Putamen (tissue), 1 donor: ENCODE data around the gene PRAMEF5.
"Not testable (repeated sequence)": the region's sequence is repeated elsewhere in the genome, so short reads cannot be mapped to it uniquely, and the experiment has no call there.

Source experiments
- DNase-seq: peaks from one replicate; pipeline ENCODE4 v3.0.0-alpha.2; 2016; ENCODE audit warnings: low spot score

Gene PRAMEF5

DNA sequence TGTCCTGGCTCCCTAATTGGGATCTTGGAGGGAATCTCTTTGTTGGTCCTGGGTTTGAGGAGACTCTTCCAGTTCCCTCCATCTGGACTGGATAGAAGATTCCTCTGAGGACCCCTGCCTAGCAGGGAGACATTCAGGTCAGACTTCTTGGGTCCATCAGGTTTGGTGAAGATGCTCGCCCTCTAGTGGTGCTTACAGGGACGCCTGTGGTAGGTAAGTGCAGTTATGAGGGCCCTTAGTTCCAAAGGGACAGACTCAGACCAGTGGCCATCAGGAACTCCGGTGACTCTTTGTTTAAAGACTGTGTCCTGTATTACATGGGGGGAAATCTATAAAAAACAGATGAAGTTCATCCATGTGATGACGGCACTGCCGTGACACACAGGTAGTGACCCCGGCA, 23.0 kb downstream of the PRAMEF5 start:
- not testable (repeated sequence) for DNase-seq

- DNase-seq = not testable (repeated sequence)
Observed at GRCh38 chr1:13279617-13280016, 25.6 kb downstream of the PRAMEF5 start.

GRCh38 chr1:13285037-13285436, 31.0 kb downstream of the PRAMEF5 start, which contains the start of gene PRAMEF8:
Gene PRAMEF8, minus strand, starts transcription at chr1:13285137. Its CDS starts 1,046 bp downstream, at chr1:13284091.
- not testable (repeated sequence) for DNase-seq

DNA sequence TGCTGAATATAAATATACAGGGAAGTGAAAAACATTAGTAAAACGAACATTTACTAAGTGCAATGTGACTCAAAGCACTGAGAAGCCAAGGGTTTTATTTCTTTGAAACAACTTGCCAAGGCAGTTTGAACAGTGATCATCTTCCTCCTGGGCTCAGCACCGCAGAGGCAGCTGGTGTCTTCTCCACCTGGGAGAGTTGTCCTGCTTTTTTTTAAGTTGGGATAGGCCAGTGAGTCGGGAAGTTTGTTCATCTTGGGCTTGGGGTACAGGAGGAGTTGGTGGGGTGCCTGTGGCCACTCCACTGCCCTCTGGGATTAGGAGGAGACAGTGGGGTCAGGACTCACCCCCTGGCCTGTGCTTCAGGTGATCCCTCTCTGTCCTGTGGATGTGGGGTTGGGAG, 35.0 kb downstream of the PRAMEF5 start:
- not testable (repeated sequence) for DNase-seq

- DNase-seq = not testable (repeated sequence)
Observed at GRCh38 chr1:13297216-13297931, 43.4 kb downstream of the PRAMEF5 start.

DNA sequence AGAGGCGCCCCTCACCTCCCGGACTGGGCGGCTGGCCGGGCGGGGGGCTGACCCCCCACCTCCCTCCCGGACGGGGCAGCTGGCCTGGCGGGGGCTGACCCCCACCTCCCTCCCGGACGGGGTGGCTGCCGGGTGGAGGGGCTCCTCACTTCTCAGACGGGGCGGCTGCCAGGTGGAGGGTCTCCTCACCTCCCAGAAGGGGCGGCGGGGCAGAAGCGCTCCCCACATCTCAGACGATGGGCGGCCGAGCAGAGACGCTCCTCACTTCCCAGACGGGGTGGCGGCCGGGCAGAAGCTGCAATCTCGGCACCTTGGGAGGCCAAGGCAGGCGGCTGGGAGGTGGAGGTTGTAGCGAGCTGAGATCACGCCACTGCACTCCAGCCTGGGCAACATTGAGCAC, 44.7 kb downstream of the PRAMEF5 start:
- not testable (repeated sequence) for DNase-seq

DNA sequence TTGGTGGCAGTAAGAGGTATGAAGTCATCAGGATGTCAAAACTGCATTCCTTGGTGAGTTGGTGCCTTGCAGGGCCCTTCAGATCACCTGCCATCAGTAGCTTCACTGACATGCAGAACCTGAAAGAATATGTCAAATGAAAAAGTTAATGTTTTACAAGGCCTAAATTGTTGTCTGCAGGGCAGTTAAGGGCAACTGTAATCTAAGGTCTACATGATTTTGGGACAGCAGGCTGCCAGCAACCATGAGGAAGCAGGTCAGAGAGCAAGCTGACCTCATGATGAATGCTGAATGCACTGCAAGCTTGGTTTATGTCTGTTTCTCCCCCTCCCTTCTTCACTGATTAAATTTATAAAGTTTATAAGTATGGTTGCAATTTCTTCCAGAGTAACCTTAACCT, 48.2 kb downstream of the PRAMEF5 start:
- not testable (repeated sequence) for DNase-seq

DNA sequence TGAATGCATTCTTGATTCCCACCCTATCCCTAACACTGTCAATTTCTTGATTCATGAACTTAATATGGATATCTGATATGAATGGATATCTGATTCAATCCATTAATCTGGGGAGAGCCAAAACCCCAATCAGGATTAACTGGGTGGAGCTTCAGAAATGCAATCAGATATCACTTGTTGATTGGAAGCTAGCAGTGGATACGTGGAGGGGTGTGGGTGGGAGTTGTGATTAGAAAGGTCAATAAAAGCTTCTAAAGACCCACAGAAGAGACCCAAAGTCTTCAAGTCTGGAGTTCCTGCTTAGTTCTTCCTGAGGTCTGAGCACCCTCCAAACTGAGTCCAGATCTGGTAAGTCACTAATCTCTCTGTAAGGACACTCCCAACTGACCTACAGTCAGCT, 49.2 kb downstream of the PRAMEF5 start, which contains the start of gene PRAMEF33:
Gene PRAMEF33 (plus strand): TSS at position 301 of the 400 bp plus-strand sequence. CDS start 2,416 bp downstream, outside the sequence.
- DNase-seq = not testable (repeated sequence)
